SK-N-MC (cell line): ENCODE measurements around the gene C10orf67.

ENCODE experiments used
- DNase-seq: peaks from one replicate; pipeline ENCODE4 v3.0.0-alpha.2; 2011; ENCODE audit warnings: low read depth, low spot score
- H3K27ac ChIP-seq: fragments of 200-600 bp; sonication (generic); 2 replicates; pipeline ENCODE4 v1.5.1; 2016; ENCODE audit warnings: mixed run types
- H3K36me3 ChIP-seq: fragments of 200-600 bp; sonication (generic); 2 replicates; pipeline ENCODE4 v1.6.1; 2017; ENCODE audit warnings: antibody characterized with exemption, low read length, mixed read lengths; ENCODE audit not compliant: insufficient read depth
- H3K4me3 ChIP-seq: fragments of 200-600 bp; sonication (generic); 2 replicates; pipeline ENCODE4 v1.5.1; 2016
- H3K9ac ChIP-seq: fragments of 200-600 bp; sonication (generic); 2 replicates; pipeline ENCODE4 v1.8.0; 2017; ENCODE audit warnings: mixed run types, mixed read lengths; ENCODE audit not compliant: insufficient read length
- H3K9me3 ChIP-seq: fragments of 200-600 bp; sonication (generic); 2 replicates; pipeline ENCODE4 v1.6.1; 2017; ENCODE audit warnings: low read depth, mild to moderate bottlenecking, antibody characterized with exemption, low read length, moderate library complexity, mixed read lengths
- EZH2 ChIP-seq: fragments of 200-600 bp; sonication (generic); IDR thresholded peaks from one replicate; pipeline ENCODE4 v1.6.1; 2017; ENCODE audit warnings: antibody characterized with exemption
- FOXP2 ChIP-seq: optimal IDR thresholded peaks from 2 replicates; pipeline ENCODE3; 2011; ENCODE audit warnings: mild to moderate bottlenecking, moderate library complexity; ENCODE audit not compliant: insufficient read depth; ENCODE audit errors: extremely low read length, control extremely low read depth
- POLR2AphosphoS5 ChIP-seq: IDR thresholded peaks from 2 replicates; pipeline ENCODE4 v1.6.1; 2012; ENCODE audit warnings: mild to moderate bottlenecking, low read depth, low read length, borderline replicate concordance

Gene C10orf67

GRCh38 chr10:23194966-23195845 is 149.4 kb downstream of the C10orf67 start:
- no peak overlapping the region for H3K4me3 ChIP-seq
- no peaks in the 10 kb centered on the region for H3K9me3 ChIP-seq
- H3K9ac ChIP-seq = no peak overlapping the region
- no peak for DNase-seq
- no peaks in the 10 kb centered on the region for H3K36me3 ChIP-seq
- TF ChIP-seq FOXP2 (no peak), EZH2 (no peak), POLR2AphosphoS5 (no peak)
- no peak overlapping the region for H3K27ac ChIP-seq

GRCh38 chr10:23194471-23194965 is 150.1 kb downstream of the C10orf67 start:
- Histone ChIP-seq H3K4me3 (no peak overlapping the region), H3K27ac (no peak overlapping the region), H3K9ac (no peak overlapping the region), H3K36me3 (no peaks in the 10 kb centered on the region), H3K9me3 (no peaks in the 10 kb centered on the region)
- no peak for TF ChIP-seq POLR2AphosphoS5
- TF ChIP-seq EZH2 = no peak
- TF ChIP-seq FOXP2 = no peak
- DNase-seq = no peak

DNA sequence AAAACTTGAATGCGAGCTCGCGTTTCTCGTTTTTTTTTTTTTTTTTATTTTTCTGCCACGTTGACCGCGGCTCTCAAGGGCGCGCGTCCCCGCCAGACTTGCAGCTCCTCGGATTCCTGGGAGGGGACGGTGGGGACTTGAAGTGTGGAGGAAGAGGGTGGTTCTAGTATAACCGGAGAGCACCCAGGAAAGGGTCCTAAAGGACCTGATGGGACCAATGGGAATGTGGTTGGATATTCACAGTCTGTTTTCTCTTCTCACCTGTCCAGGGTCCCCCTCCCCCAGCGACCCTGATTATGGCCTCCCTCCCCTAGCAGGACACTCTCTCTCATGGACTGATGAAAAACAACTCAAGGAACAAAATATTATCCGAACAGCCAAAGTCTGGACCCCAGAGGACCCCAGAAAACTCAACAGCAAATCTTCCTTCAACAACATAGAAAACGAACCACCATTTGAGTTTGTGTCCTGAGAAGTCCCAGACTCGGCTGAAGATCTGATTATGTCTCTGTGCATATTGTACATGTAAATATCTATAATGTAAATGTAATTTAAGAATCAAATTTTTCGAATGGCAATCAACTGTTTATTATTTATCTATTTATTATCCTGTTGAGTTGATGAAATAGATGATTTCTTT is 151.0 kb downstream of the C10orf67 start:
- Histone ChIP-seq H3K27ac (no peak overlapping the region), H3K4me3 (no peak overlapping the region), H3K36me3 (no peaks in the 10 kb centered on the region), H3K9me3 (no peaks in the 10 kb centered on the region), H3K9ac (no peak overlapping the region)
- no peak for TF ChIP-seq EZH2
- no peak for TF ChIP-seq POLR2AphosphoS5
- TF ChIP-seq FOXP2 = no peak
- DNase-seq = no peak

DNA sequence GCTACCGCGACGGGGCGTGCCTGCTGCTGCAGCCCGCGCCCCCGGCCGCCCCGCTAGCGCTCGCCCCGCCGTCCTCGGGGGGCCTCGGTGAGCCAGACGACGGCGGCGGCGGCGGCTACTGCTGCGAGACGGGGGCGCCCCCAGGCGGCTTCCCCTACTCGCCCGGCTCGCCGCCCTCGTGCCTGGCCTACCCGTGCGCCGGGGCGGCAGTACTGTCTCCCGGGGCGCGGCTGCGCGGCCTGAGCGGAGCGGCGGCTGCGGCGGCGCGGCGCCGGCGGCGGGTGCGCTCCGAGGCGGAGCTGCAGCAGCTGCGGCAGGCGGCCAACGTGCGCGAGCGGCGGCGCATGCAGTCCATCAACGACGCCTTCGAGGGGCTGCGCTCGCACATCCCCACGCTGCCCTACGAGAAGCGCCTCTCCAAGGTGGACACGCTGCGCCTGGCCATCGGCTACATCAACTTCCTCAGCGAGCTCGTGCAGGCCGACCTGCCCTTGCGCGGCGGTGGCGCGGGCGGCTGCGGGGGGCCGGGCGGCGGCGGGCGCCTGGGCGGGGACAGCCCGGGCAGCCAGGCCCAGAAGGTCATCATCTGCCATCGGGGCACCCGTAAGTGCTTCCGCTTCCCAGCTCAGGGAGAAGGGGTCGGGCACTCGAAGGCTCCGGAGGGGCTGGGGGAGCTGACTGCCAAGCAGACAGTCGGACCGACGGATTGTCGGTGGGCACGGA is 151.7 kb downstream of the C10orf67 start:
- Histone ChIP-seq H3K9ac (no peak overlapping the region), H3K27ac (no peak overlapping the region), H3K36me3 (no peaks in the 10 kb centered on the region), H3K9me3 (no peaks in the 10 kb centered on the region), H3K4me3 (peak overlapping the region; percentile 67)
- no peak for DNase-seq
- TF ChIP-seq EZH2 (no peak), POLR2AphosphoS5 (no peak), FOXP2 (no peak)

GRCh38 chr10:23191764-23192711 is 152.6 kb downstream of the C10orf67 start, which contains the start of gene PTF1A:
Gene PTF1A (plus strand): TSS chr10:23192312. CDS start chr10:23192531, 219 bp downstream.
- Histone ChIP-seq H3K27ac (no peak within 1 kb of the TSS), H3K36me3 (no peaks in the 10 kb centered on the region), H3K9ac (no peak within 1 kb of the TSS), H3K9me3 (no peaks in the 10 kb centered on the region), H3K4me3 (peak within 1 kb of the TSS; percentile 67)
- TF ChIP-seq POLR2AphosphoS5 (no peak), FOXP2 (no peak), EZH2 (no peak)
- no peak for DNase-seq

- Histone ChIP-seq H3K9me3 (no peaks in the 10 kb centered on the region), H3K4me3 (no peak overlapping the region), H3K36me3 (no peaks in the 10 kb centered on the region), H3K9ac (no peak overlapping the region), H3K27ac (no peak overlapping the region)
- no peak for DNase-seq
- no peak for TF ChIP-seq FOXP2
- TF ChIP-seq EZH2 = no peak
- TF ChIP-seq POLR2AphosphoS5 = no peak
These were observed 153.5 kb downstream of the C10orf67 start for GRCh38 chr10:23190872-23191763.

GRCh38 chr10:23189024-23189423 is 155.6 kb downstream of the C10orf67 start:
- H3K36me3 ChIP-seq = no peaks in the 10 kb centered on the region
- TF ChIP-seq POLR2AphosphoS5 = no peak
- no peak for TF ChIP-seq EZH2
- no peak for TF ChIP-seq FOXP2
- H3K9me3 ChIP-seq = no peaks in the 10 kb centered on the region
- no peak for DNase-seq
- no peak overlapping the region for H3K4me3 ChIP-seq
- no peak overlapping the region for H3K9ac ChIP-seq
- no peak overlapping the region for H3K27ac ChIP-seq
